Measurements from ENCODE around the gene DOHH. TPM values are rescaled to one million over a fixed set of nuclear protein-coding genes. Genes with fewer than 3 reads are reported as not detected.

The DOHH gene
- total RNA-seq, 1 experiment from 2014 or later = 51.4 TPM

- Histone ChIP-seq H3K79me2 (ENCODE audit: low read length) (no peaks in the 10 kb centered on the region), H3K36me3 (ENCODE audit: low read depth, low read length) (no peaks in the 10 kb centered on the region), H3K4me2 (ENCODE audit: low read length) (no peak overlapping the region), H3K4me1 (ENCODE audit: insufficient read depth, low read length) (no peaks in the 10 kb centered on the region), H4K20me1 (ENCODE audit: low read length) (no peaks in the 10 kb centered on the region), H3K27me3 (ENCODE audit: low read length) (no peaks in the 10 kb centered on the region), H3K4me3 (ENCODE audit: low read length) (no peak overlapping the region), H3K9ac (ENCODE audit: low read length) (no peak overlapping the region), H3K9me3 (ENCODE audit: low read length) (no peaks in the 10 kb centered on the region), H3F3A (ENCODE audit: low read length, unreplicated experiment) (no peaks in the 10 kb centered on the region), H3K9me2 (replicated peaks; ENCODE audit: low read length) (no peaks in the 10 kb centered on the region), H3K27ac (ENCODE audit: low read length) (no peak overlapping the region), H2AFZ (ENCODE audit: low read length) (no peak overlapping the region)
- BruUV-seq (replicated peaks) = no TSS peak
- CTCF ChIA-PET = interaction anchor here (0.6 kb wide), 2 partner anchors 33 to 127 kb away, joined by 3 read pairs; no protein-coding TSS in a partner anchor
- POLR2A ChIA-PET (ENCODE audit: unreplicated experiment) = no interaction called here
- TF ChIP-seq CTCF (conservative IDR thresholded peaks at IDR 0.05; ENCODE audit: low read depth, low read length) (peak; percentile 81), EZH2 (IDR thresholded peaks at IDR 0.05; ENCODE audit: low read length, unreplicated experiment) (no peak)
- intact Hi-C loops (cut with micrococcal nuclease) = loop anchor here (2.0 kb wide), 2 partner anchors 145 to 167 kb away; no protein-coding TSS in a partner anchor
- DNase-seq = peak; percentile 8
- peak; percentile 26; the same call in 1 of the 2 replicates for ATAC-seq
These were observed 28.4 kb downstream of the DOHH start for GRCh38 chr19:3471954-3472655.

- Histone ChIP-seq H3K79me2 (ENCODE audit: low read length) (no peaks in the 10 kb centered on the region), H3F3A (ENCODE audit: low read length, unreplicated experiment) (no peaks in the 10 kb centered on the region), H3K4me1 (ENCODE audit: insufficient read depth, low read length) (no peaks in the 10 kb centered on the region), H2AFZ (ENCODE audit: low read length) (no peak overlapping the region), H3K4me3 (ENCODE audit: low read length) (no peak overlapping the region), H3K27me3 (ENCODE audit: low read length) (no peaks in the 10 kb centered on the region), H3K9ac (ENCODE audit: low read length) (no peak overlapping the region), H3K9me2 (replicated peaks; ENCODE audit: low read length) (no peaks in the 10 kb centered on the region), H4K20me1 (ENCODE audit: low read length) (no peaks in the 10 kb centered on the region), H3K36me3 (ENCODE audit: low read depth, low read length) (no peaks in the 10 kb centered on the region), H3K9me3 (ENCODE audit: low read length) (no peaks in the 10 kb centered on the region), H3K4me2 (ENCODE audit: low read length) (no peak overlapping the region), H3K27ac (ENCODE audit: low read length) (no peak overlapping the region)
- TF ChIP-seq EZH2phosphoT487 (IDR thresholded peaks at IDR 0.05; ENCODE audit: borderline replicate concordance, low read length) (no peak), EZH2 (IDR thresholded peaks at IDR 0.05; ENCODE audit: low read length, unreplicated experiment) (no peak), CTCF (conservative IDR thresholded peaks at IDR 0.05; ENCODE audit: low read depth, low read length) (no peak)
- ATAC-seq (peak; percentile 12; the same call in 1 of the 2 replicates), DNase-seq (no peak)
- CTCF ChIA-PET = no interaction called here
- intact Hi-C loops (cut with micrococcal nuclease) = no loop called here
- BruUV-seq (replicated peaks) = no TSS peak
- POLR2A ChIA-PET (ENCODE audit: unreplicated experiment) = no interaction called here
These were observed 29.9 kb downstream of the DOHH start for GRCh38 chr19:3470500-3471128.

Data from PC-3 (cell line).